HepG2 (cell line): ENCODE measurements around the gene GPR61.

Source experiments
- CTCF ChIP-seq: sonication (generic); formaldehyde crosslinking; IDR thresholded peaks from 2 replicates; pipeline ENCODE4 v1.5.0; 2020; ENCODE audit warnings: mild to moderate bottlenecking, missing genetic modification reagents, moderate library complexity
- HCFC1 ChIP-seq: fragments of 150-350 bp; IDR thresholded peaks from 2 replicates; pipeline ENCODE4 v1.6.1; 2014; ENCODE audit warnings: low read depth, low read length
- HMG20A ChIP-seq: IDR thresholded peaks from 2 replicates; pipeline ENCODE4 v1.6.1; 2016; ENCODE audit warnings: borderline replicate concordance
- HOXA5 ChIP-seq: sonication (generic); formaldehyde crosslinking; IDR thresholded peaks from 2 replicates; pipeline ENCODE4 v1.4.0; 2020; ENCODE audit warnings: missing genetic modification reagents
- POLR2AphosphoS5 ChIP-seq: IDR thresholded peaks from 2 replicates; pipeline ENCODE4 v1.6.1; 2012; ENCODE audit warnings: low read depth, low read length
- SMC3 ChIP-seq: IDR thresholded peaks from 2 replicates; pipeline ENCODE4 v1.6.1; 2011; ENCODE audit warnings: low read length, improper control_type of control experiment
- TFE3 ChIP-seq: IDR thresholded peaks from 2 replicates; pipeline ENCODE4 v1.6.1; 2016

GRCh38 chr1:109546311-109547109, 6.8 kb downstream of the GPR61 start:
- TF ChIP-seq CTCF, result peak; percentile 92
- TF ChIP-seq HOXA5 (CRISPR knock-in tag), result no peak
- no peak for TF ChIP-seq TFE3
- peak; percentile 89 for TF ChIP-seq SMC3
- no peak; the same call in 1 of the 2 replicates for TF ChIP-seq HMG20A (CRISPR knock-in tag)
- TF ChIP-seq POLR2AphosphoS5, result peak; percentile 38; the same call in 1 of the 2 replicates
- no peak for TF ChIP-seq HCFC1
